SW 1271 (cell line): ENCODE data around the gene RSPH10B.
"Not testable (repeated sequence)": the region's sequence is repeated elsewhere in the genome, so short reads cannot be mapped to it uniquely, and the experiment has no call there.

Experiments used
- DNase-seq, 2 experiments: peaks; one replicate each; lab custom pipeline; 2025; lab: John Stamatoyannopoulos, UW

Gene RSPH10B

DNA sequence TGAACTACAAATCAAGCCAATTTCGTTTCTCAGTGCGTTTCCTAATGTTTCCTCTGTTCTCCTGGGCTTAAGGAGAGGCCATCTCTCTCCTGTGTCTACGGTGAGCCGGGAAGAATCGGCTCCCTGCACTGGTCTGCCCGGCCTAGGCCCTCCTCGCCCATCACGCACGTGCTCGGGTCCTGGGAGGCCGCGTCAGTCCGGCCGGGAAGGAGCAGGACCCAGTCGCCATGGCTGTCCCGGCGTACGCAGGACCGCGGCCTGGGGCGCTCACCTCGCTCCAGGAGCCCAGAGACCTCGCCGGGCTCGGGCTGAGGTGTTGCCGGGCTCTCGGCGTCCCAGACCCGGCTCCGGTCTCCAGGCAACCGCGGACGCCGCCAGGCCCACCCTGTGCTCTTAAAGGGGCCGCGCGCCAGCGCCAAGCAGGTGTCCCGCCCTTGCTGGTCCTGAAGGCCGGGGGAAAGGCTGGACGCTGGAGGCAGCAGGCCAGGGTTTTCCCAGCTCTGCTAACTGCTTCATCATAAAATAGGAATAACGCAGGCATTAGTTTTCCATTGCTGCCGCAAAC is at the start of gene RSPH10B:
Gene RSPH10B (minus strand): TSS at position 343 of the 565 bp plus-strand sequence. CDS start 3,573 bp downstream, outside the sequence.
- not testable (repeated sequence) for DNase-seq

DNA sequence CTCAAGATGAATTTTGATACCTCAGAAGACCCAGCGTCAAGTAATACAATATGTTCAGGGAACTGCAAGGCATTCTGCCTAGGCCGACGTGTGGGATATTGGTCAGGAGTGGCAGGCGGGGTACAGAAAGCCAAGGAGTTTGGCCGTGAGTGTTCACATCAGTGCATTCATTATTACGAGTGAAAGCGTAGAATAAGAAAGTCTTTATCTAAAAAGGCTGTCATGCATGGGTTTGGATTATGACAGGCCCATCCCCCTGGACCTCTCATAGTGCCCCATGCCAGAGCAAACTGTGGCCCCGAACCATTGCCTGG is 46.1 kb upstream of the RSPH10B start:
- no peak for DNase-seq

DNA sequence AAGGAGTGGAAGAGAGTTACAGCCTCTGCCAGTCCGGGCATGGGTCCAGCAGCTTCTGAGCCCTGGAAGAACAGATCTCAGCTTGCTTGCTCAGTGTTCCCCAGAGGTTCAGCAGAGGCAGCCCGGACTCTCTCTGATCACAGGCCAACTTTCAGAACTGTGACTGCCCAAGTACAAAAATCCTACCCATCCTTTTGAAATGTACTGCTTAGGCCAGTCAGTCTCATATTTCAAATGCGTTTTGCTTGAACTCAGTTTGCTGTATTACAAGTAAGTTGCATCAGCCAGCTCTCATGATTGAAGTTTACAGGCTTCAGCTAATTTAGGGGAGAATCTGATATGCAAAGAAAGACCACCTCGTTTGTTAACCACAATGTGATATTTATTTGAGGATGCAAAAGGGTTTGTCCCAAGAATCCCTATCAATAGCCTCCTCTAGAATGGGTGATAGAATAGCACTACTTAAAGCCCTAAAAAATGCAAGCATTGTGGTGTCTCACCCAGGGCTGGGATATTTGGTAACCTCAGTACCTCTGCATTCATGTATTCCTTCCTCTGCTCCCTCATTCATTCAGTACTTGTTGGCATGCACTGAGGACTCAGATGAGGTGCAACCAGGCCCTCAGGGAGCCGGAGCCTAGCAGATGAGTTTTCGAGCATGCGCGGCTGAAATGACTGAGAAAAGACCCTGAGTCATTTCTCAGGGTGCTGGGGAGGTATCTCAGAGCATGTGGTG is 45.6 kb upstream of the RSPH10B start:
- DNase-seq, result no peak

DNA sequence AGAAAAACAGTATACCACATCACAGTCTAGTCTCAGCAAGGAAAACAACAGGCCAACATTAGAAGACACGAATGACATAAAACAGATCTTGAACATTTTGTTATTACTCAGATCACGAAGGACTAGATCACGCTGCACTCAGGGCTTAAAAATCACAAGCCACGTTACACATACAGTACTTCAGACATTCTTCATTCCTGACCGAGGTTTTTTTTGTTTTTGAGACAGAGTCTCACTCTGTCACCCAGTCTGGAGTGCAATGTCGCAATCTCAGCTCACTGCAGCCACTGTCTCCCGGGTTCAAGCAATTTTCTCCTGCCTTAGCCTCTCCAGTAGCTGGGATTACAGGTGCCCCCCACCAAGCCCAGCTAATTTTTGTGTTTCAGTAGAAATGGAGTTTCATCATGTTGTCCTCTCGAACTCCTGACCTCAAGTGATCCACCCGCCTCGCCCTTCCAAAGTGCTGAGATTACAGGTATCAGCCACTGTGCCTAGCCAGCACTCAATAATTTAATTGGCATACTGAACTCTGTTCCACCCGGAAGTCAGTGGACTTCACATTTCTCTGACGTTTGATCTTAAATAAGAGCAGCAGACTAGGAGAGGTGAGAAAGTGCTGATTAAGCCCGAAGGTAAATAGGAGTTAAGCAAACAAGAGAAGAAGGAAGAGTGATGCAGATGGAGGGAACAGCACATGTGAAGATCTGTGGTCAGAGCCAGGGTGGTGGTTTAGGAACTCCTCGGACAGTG is 42.0 kb upstream of the RSPH10B start:
- DNase-seq, result no peak

DNA sequence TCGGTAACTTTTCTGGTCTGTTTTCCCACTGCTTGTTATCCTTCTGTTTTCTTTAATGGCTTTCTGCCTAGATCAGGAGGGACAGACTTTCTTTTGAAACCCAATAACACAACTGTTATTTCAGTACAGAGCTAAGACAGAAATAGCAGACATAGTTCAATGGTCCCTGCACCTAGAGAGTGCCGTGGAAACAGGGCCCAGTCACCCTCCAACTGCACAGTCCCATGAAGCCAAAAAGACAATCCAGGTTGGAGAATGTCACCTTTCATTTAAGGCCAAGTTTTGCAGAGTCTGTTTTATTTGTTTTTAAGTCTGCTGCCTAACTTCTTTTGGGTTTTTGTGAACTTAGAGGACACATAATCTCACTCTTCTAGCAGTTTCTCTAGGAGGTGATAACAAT is 41.1 kb upstream of the RSPH10B start:
- no peak for DNase-seq

DNA sequence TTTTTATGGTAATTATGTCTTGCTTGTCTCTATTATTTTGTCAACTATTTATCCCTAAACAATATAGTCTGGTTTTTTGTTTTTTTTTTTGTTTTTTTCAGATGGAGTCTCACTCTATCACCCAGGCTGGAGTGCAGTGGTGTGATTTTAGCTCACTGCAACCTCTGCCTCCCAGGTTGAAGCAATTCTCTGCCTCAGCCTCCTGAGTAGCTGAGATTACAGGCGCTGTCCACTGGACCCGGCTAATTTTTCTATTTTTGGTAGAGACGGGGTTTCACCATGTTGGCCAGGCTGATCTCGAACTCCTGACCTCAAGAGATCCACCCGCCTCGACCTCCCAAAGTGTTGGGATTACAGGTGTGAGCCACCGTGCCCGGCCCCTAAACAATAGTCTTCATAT is 39.9 kb upstream of the RSPH10B start:
- DNase-seq, result not testable (repeated sequence)

DNA sequence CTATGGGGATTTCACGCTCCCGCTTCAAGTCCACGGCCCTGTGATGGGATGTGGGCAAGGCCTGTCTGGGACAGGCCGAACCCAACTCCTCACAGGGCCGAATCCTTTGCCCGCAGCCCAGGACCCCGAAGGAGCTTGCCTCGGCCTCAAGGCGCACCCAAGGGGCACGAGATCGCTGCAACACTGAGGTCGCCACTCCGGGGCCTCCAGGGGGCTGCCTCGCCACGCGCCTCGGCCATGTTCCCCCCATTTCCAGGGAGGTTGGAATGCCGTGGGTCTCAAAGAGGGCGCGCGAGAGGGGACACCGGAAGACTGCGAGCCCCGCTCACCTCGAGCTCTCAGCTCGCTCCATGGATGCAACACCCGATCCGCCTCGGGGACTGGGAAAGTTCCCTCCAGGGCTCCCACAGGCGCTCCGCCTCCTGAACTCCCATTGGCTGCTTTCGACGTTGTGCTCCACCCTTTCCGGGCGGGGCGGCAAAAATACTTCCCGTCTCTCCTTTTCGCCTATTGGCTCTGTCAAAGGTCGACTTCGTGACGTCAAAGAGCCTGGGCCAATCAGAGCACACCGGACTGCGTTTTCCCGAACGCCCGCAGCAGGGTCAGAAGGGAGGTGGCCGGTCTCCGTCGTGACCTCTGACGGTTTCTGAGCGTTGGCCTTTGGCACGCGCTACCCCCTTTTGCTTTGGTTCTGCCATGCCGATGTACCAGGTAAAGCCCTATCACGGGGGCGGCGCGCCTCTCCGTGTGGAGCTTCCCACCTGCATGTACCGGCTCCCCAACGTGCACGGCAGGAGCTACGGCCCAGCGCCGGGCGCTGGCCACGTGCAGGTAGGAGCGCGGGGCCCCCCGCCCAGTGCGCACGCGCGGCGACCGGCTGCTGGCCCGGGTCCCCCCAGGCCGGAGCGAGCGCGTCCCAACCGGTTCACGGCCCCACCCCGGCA is 38.5 kb upstream of the RSPH10B start, which contains the start of the genes AIMP2 and PMS2:
Gene AIMP2 (plus strand): TSS at position 605 of the 944 bp plus-strand sequence. CDS start 92 bp downstream, at position 697.
Gene PMS2 (minus strand): TSS at position 382 of the 944 bp plus-strand sequence. CDS start 30 bp downstream, at position 352.
- peak; percentile 98 to 99 for DNase-seq

DNA sequence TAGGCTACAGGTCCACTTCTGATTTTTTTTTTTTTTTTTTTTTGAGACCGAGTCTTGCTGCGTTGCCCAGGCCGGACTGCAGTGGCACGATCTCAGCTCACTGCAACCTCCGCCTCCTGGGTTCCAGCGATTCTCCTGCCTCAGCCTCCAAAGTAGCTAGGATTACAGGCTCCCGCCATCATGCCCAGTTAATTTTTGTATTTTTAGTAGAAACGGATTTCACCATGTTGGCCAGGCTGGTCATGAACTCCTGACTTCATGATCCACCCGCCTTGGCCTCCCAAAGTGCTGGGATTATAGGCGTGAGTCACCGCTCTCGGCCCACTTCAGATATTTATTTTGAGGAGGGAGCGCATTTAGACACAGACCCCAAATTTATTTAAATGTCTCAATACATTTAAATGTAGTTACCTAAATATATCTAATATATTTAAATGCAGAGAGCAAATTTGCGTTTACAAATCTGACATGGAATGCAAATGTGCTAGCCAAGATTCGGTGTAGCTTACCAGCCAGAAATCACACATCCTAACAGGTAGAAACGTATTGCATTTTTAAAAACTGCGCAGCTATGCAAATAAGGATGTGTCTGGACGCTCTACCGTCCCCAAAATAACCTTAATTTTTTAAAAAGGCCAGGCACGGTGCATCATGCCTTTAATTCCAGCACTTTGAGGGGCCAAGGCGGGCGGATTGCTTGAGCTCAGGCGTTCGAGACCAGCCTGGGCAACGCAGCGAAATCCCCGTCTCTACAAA is 37.5 kb upstream of the RSPH10B start:
- not testable (repeated sequence) for DNase-seq

DNA sequence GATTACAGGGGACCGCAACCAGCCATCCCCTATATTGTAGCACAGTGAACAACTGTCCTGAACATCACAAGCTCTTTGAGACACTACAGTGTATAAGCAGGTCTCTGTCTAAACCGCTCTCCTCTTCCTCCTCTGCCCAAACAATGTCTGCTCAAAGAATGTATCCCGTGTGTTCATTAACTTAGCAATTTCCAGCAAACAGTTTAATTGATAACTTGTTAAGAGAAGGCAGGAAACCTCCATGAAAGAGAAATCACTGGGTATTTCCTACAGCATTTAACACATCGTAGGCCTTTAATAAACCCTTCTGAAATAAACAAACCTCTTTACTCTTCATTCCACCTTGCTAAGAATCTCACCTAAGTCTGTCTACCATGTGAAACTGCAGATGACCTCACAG is 36.9 kb upstream of the RSPH10B start:
- DNase-seq, result no peak

DNA sequence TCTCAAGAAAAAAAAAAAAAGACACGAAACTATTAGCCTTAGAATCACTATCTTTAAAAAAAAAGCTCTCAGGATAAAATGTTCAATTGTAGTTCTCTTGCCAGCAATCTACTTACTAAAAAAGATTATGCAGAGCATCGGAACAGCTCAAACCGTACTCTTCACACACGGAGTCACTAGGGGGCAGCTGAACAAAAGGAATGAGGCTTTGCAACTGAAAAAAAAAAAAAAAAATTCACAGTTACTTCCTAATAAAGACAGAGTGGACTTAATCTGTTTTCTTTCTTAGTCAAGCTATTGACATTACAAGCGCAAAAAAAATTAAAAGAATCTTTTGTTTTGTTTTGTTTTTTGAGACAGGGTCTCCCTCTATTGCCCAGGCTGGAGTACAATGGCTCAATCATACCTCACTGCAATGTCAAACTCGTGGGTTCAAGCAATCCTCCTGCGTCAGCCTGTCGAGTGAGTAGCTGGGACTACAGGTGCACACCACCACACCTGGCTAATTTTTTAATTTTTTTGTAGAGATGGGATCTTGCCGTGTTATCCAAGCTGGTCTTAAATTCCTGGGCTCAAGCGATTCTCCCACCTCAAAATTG is 26.8 kb upstream of the RSPH10B start:
- DNase-seq, result peak in 1 of 2 experiments; percentile 81

DNA sequence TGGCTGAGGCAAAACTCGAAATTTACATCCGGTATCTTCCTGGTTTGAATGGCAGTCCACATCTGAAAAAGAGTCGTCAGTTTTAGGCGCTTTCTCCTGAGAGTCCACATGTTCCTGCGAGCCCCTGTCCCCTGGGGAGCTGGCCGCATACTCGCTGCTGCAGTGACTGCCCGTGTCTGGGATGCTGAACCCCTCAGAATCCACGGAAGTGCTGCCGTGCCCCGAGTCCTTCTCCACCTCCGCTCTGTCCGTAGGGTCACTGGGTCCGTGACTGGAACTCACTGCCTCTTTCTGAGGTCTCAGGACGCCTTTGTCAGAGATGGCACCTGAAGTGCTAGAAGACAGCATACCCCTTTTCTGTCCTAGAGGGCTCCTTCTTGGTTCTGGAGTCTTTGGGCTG is 16.6 kb upstream of the RSPH10B start:
- DNase-seq, result not testable (repeated sequence)

DNA sequence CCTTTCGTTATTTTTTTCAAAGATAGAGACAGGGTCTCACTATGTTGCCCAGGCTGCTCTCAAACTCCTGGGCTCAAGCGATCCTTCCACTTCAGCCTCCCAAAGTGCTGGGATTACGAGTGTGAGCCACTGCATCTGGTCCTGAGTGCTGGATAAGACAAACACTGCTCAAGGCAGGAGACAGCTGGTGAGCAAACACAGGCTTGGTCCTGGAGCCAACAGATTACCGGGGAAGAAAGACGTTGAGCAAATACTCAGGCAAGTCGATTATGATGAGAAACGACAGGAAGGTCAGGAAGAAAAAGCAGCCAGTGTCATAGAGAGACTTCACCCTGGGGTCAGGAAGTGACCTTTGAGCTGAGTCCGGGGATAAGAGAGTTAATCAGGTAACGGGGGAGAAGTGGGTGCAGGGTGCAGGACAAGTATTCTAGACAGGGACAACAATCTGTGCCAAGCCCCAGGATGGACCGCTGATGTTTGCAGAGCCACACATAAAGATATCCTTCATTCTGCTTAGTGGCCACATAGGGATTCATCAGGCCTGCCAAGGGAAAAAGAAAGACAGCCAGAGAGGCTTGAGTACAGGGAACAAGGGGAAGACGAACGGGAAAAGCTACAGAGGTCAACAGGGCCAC is 9.3 kb upstream of the RSPH10B start:
- not testable (repeated sequence) for DNase-seq

DNA sequence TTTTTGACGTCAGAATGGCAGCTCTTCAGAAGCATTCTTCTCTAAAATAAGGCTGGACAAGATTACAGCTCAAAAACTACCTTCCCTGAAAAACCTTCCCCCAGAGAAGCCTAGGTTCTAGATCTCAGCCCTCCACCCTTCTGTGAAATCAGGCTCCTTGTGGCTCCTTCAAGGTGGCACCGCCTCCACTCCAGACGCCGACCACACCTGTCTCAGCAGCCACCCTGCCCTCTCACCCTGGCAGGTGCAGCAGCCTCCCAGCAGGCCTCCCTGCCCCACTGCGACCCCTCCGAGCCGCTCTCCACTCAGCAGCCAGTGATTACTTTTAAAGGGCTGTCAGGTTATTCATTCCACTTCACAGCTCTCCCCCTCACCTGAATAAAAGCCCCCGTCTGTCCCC is 3.1 kb upstream of the RSPH10B start:
- DNase-seq, result not testable (repeated sequence)

DNA sequence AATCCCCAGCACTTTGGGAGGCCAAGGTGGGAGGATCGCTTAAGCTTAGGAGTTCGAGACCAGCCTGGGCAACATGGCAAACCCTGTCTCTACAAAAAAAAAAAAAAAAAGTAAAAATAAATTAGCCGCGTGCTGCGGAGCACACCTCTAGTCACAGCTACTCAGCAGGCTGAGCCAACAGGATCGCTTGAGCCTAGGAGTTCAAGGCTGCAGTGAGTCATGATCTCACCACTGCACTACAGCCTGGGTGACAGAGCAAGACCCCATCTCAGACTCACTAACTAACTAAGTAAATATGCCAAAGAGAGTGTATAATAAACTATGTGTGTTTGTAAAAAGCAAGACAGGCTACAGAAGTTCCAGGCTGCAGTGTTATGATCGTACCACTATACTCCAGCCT is 6.7 kb downstream of the RSPH10B start:
- DNase-seq, result not testable (repeated sequence)

DNA sequence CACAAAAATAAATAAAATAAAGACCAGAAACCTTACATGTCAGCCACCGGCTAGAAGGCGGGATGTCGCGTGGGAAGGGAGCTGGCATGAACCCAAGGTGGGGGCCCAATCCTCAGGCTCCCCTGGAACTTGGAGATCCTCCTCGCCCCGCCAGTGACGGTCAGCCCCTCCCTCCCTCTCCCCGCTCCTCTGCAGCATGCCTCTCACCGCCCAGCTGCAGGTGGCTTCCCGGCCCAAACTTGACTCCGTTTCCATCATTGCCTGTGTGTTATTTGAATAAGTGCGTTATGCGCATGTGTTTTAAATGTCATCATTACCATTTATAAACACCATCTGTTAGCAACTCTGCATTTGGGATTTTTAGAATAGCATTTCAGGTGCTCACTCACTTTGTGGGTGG is 7.3 kb downstream of the RSPH10B start:
- DNase-seq, result not testable (repeated sequence)

DNA sequence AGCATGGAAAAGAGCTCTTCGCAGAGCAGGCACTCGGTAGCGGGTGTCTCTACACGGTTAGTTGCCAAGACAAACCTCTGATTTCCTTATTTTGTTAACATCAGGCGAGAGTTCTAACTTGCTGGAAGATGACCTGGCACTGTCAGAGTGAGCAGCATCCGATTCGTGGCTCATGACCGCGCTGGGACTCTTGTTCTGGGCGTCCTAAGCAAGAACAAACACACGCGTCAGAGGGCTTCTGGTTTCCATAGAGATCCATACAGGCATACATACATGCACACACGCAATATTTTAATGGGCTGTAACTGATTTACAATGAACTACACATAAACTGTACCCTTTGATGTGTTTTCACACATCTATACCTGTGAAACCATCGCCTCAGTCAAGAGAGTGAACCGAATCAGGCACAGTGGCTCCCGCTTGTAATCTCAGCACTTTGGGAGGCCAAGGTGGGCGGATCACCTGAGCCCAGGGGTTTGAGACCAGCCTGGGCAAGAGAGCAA is 35.5 kb downstream of the RSPH10B start:
- DNase-seq, result not testable (repeated sequence)

DNA sequence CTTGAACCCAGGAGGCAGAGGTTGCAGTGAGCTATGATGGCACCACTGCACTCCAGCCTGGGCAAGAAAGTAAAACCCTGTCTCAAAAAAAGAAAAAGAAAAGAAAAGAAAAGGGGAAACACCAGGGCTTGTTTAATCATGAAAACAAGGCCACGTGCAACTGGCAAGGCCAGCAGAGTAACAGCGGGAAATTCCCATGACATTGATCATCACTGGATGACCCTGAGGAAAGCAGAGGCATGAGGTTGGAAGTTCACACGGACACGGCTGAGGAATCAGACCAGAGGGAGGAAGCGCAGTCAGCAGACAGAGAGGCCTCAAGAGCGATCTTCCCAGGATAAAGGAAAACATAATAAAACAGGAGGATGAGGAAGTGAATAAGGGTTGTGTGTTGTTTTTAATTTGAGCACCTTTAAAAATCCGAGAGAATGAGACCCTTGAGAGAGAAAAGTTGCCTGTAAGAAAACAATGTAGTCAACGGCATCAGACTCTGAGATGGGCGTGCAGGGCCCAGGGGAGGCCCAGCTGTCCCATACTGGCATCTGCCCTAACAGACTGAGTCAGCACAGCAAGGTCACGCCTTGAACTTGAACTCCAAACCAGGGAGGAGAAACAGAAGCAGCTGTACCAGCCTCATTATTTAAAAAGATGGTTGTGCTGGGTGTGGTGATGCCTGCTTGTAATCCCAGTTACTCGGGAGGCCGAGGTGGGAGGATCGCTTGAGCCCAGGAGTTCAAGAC is 38.4 kb downstream of the RSPH10B start:
- not testable (repeated sequence) for DNase-seq

DNA sequence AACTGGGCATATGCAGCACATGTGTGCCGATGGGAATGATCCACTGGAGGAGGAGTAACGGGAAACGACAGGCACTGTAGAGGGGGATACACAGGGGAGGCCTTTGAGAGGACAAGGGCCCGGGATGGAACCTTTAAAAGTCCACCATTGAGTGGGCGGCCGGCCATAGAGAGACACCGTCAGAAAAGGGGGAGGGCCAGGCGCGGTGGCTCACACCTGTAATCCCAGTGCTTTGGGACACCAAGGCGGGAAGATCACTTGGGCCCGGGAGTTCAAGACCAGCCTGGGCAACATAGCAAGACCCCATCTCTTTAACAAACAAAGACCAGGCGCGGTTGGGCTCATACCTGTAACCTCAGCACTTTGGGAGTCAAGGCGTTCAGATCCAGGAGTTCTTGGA is 39.2 kb downstream of the RSPH10B start:
- DNase-seq, result not testable (repeated sequence)

DNA sequence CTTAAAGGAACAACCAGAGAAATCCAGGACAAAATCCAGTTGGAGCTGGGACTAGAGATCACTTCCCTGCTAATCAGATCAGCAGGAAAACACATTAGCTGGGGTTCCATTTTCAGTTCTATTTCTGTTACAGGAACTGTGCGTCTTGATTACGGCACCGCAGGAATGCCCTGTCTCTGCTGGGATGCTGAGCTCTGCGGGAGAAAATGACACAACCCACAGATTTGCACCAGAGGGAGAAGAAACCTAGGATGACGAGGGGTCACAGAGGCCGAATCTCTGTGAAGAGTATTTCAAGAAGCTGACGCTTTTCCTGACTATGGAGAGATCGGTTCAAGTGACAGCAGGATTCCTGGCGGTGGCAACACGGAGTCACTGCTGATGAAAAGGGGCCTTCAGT is 40.2 kb downstream of the RSPH10B start:
- not testable (repeated sequence) for DNase-seq
